ENCODE results near the gene SAMD4B.
"Not testable (repeated sequence)": the region's sequence is repeated elsewhere in the genome, so short reads cannot be mapped to it uniquely, and the experiment has no call there.

The SAMD4B gene

GRCh38 chr19:39303373-39304184 is 38.6 kb upstream of the SAMD4B start:
- no peak overlapping the region for H3K27ac ChIP-seq (ENCODE audit: low read depth in 2 of 2, low read length in 2 of 2)
- no peaks in the 10 kb centered on the region for H3K36me3 ChIP-seq (ENCODE audit: control insufficient read depth in 2 of 2, insufficient read depth in 2 of 2, low read length in 2 of 2)
- no peak overlapping the region for H3K4me3 ChIP-seq (ENCODE audit: low read length in 2 of 2)
- H3K27me3 ChIP-seq (ENCODE audit: control insufficient read depth in 2 of 2, insufficient read depth in 2 of 2, low read length in 2 of 2) = peaks cover 5 to 11% of the 10 kb centered on the region in 2 donors
- no peak overlapping the region for H3K9ac ChIP-seq (ENCODE audit: low read depth in 1 of 2, low read length in 2 of 2)
- H3K9me3 ChIP-seq (ENCODE audit: control insufficient read depth in 2 of 2, low read length in 2 of 2) = no peaks in the 10 kb centered on the region
- peaks cover 0 to 2% of the 10 kb centered on the region in 2 donors for H3K4me1 ChIP-seq (ENCODE audit: control insufficient read depth in 2 of 2, insufficient read depth in 2 of 2, low read length in 2 of 2)

GRCh38 chr19:39304185-39304513 is 38.1 kb upstream of the SAMD4B start:
- H3K9me3 ChIP-seq (ENCODE audit: control insufficient read depth in 2 of 2, low read length in 2 of 2) = no peaks in the 10 kb centered on the region
- peaks cover 5 to 11% of the 10 kb centered on the region in 2 donors for H3K27me3 ChIP-seq (ENCODE audit: control insufficient read depth in 2 of 2, insufficient read depth in 2 of 2, low read length in 2 of 2)
- H3K4me3 ChIP-seq (ENCODE audit: low read length in 2 of 2) = no peak overlapping the region
- H3K36me3 ChIP-seq (ENCODE audit: control insufficient read depth in 2 of 2, insufficient read depth in 2 of 2, low read length in 2 of 2) = no peaks in the 10 kb centered on the region
- no peak overlapping the region for H3K27ac ChIP-seq (ENCODE audit: low read depth in 2 of 2, low read length in 2 of 2)
- H3K4me1 ChIP-seq (ENCODE audit: control insufficient read depth in 2 of 2, insufficient read depth in 2 of 2, low read length in 2 of 2) = peaks cover 0 to 2% of the 10 kb centered on the region in 2 donors
- no peak overlapping the region for H3K9ac ChIP-seq (ENCODE audit: low read depth in 1 of 2, low read length in 2 of 2)

DNA sequence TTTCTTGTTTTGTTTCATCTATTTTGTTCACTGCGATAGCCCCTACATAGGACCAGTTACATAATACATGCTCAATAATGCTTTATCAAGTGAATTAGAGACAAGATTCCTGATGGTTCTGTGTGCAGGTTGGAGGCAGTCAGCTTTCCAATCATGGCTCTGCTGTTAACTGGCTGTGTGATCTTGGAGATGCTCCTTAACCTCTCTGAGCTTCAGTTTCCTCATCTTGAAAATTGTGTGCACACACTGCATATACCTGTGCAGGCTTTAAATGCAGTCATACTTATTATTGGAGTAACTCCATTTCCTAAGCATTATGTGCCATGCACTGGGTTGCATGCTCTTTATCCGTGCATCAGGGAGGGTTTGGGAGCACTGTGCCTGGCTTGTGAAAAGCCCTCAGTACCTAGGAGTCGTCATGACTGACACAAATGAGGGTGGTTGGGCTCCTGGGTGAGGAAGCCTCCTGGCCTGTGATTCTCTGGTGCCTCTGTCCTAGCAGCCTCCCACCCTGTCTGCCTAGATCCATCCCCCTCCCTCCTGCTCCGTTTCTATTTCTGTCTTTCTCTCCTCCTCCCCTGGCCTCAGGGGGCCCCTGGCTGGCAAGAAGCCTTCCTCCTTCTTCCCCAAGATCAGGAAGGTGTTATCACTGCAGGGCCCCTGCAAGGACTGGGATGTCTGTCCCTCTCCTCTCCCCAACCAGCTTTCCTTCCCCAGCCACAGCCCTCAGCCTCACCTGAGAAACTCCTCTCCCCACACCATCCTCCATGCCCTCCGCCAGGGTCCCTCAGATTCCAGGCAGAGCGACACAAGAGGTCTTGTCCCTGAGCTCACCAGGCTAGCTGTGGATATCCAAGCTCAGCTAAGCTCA is 37.3 kb upstream of the SAMD4B start:
- H3K36me3 ChIP-seq (ENCODE audit: control insufficient read depth in 2 of 2, insufficient read depth in 2 of 2, low read length in 2 of 2) = no peaks in the 10 kb centered on the region
- no peak overlapping the region for H3K27ac ChIP-seq (ENCODE audit: low read depth in 2 of 2, low read length in 2 of 2)
- H3K27me3 ChIP-seq (ENCODE audit: control insufficient read depth in 2 of 2, insufficient read depth in 2 of 2, low read length in 2 of 2) = peaks cover 5 to 11% of the 10 kb centered on the region in 2 donors
- no peak overlapping the region for H3K4me3 ChIP-seq (ENCODE audit: low read length in 2 of 2)
- H3K9me3 ChIP-seq (ENCODE audit: control insufficient read depth in 2 of 2, low read length in 2 of 2) = no peaks in the 10 kb centered on the region
- peaks cover 0 to 2% of the 10 kb centered on the region in 2 donors for H3K4me1 ChIP-seq (ENCODE audit: control insufficient read depth in 2 of 2, insufficient read depth in 2 of 2, low read length in 2 of 2)
- H3K9ac ChIP-seq (ENCODE audit: low read depth in 1 of 2, low read length in 2 of 2) = no peak overlapping the region

GRCh38 chr19:39306075-39306474 is 36.1 kb upstream of the SAMD4B start:
- Histone ChIP-seq H3K9me3 (ENCODE audit: control insufficient read depth in 2 of 2, low read length in 2 of 2) (no peaks in the 10 kb centered on the region), H3K9ac (ENCODE audit: low read depth in 1 of 2, low read length in 2 of 2) (no peak overlapping the region), H3K27ac (ENCODE audit: low read depth in 2 of 2, low read length in 2 of 2) (no peak overlapping the region), H3K27me3 (ENCODE audit: control insufficient read depth in 2 of 2, insufficient read depth in 2 of 2, low read length in 2 of 2) (peaks cover 5 to 11% of the 10 kb centered on the region in 2 donors), H3K4me1 (ENCODE audit: control insufficient read depth in 2 of 2, insufficient read depth in 2 of 2, low read length in 2 of 2) (peaks cover 0 to 2% of the 10 kb centered on the region in 2 donors), H3K4me3 (ENCODE audit: low read length in 2 of 2) (no peak overlapping the region), H3K36me3 (ENCODE audit: control insufficient read depth in 2 of 2, insufficient read depth in 2 of 2, low read length in 2 of 2) (no peaks in the 10 kb centered on the region)

GRCh38 chr19:39307046-39307821 is 35.0 kb upstream of the SAMD4B start:
- Histone ChIP-seq H3K4me3 (ENCODE audit: low read length in 2 of 2) (no peak overlapping the region), H3K27me3 (ENCODE audit: control insufficient read depth in 2 of 2, insufficient read depth in 2 of 2, low read length in 2 of 2) (peaks cover 5 to 11% of the 10 kb centered on the region in 2 donors), H3K27ac (ENCODE audit: low read depth in 2 of 2, low read length in 2 of 2) (no peak overlapping the region)

GRCh38 chr19:39307822-39308530 is 34.2 kb upstream of the SAMD4B start:
- H3K4me3 ChIP-seq (ENCODE audit: low read length in 2 of 2) = no peak overlapping the region
- H3K9me3 ChIP-seq (ENCODE audit: control insufficient read depth in 2 of 2, low read length in 2 of 2) = no peaks in the 10 kb centered on the region
- no peak overlapping the region for H3K9ac ChIP-seq (ENCODE audit: low read depth in 1 of 2, low read length in 2 of 2)
- H3K4me1 ChIP-seq (ENCODE audit: control insufficient read depth in 2 of 2, insufficient read depth in 2 of 2, low read length in 2 of 2) = peaks cover 0 to 2% of the 10 kb centered on the region in 2 donors
- H3K36me3 ChIP-seq (ENCODE audit: control insufficient read depth in 2 of 2, insufficient read depth in 2 of 2, low read length in 2 of 2) = no peaks in the 10 kb centered on the region
- H3K27ac ChIP-seq (ENCODE audit: low read depth in 2 of 2, low read length in 2 of 2) = no peak overlapping the region
- H3K27me3 ChIP-seq (ENCODE audit: control insufficient read depth in 2 of 2, insufficient read depth in 2 of 2, low read length in 2 of 2) = peaks cover 5 to 11% of the 10 kb centered on the region in 2 donors

More at GRCh38 chr19:39307046-39307821, 35.0 kb upstream of the SAMD4B start:
- Histone ChIP-seq H3K36me3 (ENCODE audit: control insufficient read depth in 2 of 2, insufficient read depth in 2 of 2, low read length in 2 of 2) (no peaks in the 10 kb centered on the region), H3K9me3 (ENCODE audit: control insufficient read depth in 2 of 2, low read length in 2 of 2) (no peaks in the 10 kb centered on the region), H3K4me1 (ENCODE audit: control insufficient read depth in 2 of 2, insufficient read depth in 2 of 2, low read length in 2 of 2) (peaks cover 0 to 2% of the 10 kb centered on the region in 2 donors), H3K9ac (ENCODE audit: low read depth in 1 of 2, low read length in 2 of 2) (no peak overlapping the region)

GRCh38 chr19:39308531-39309304 is 33.5 kb upstream of the SAMD4B start:
- Histone ChIP-seq H3K4me3 (ENCODE audit: low read length in 2 of 2) (no peak overlapping the region), H3K36me3 (ENCODE audit: control insufficient read depth in 2 of 2, insufficient read depth in 2 of 2, low read length in 2 of 2) (no peaks in the 10 kb centered on the region), H3K27ac (ENCODE audit: low read depth in 2 of 2, low read length in 2 of 2) (no peak overlapping the region), H3K27me3 (ENCODE audit: control insufficient read depth in 2 of 2, insufficient read depth in 2 of 2, low read length in 2 of 2) (peaks cover 5 to 11% of the 10 kb centered on the region in 2 donors), H3K9me3 (ENCODE audit: control insufficient read depth in 2 of 2, low read length in 2 of 2) (no peaks in the 10 kb centered on the region), H3K9ac (ENCODE audit: low read depth in 1 of 2, low read length in 2 of 2) (no peak overlapping the region), H3K4me1 (ENCODE audit: control insufficient read depth in 2 of 2, insufficient read depth in 2 of 2, low read length in 2 of 2) (peaks cover 0 to 2% of the 10 kb centered on the region in 2 donors)

- H3K9ac ChIP-seq (ENCODE audit: low read depth in 1 of 2, low read length in 2 of 2); H3K4me1 ChIP-seq (ENCODE audit: control insufficient read depth in 2 of 2, insufficient read depth in 2 of 2, low read length in 2 of 2); H3K27ac ChIP-seq (ENCODE audit: low read depth in 2 of 2, low read length in 2 of 2); H3K9me3 ChIP-seq (ENCODE audit: control insufficient read depth in 2 of 2, low read length in 2 of 2); H3K36me3 ChIP-seq (ENCODE audit: control insufficient read depth in 2 of 2, insufficient read depth in 2 of 2, low read length in 2 of 2); H3K4me3 ChIP-seq (ENCODE audit: low read length in 2 of 2): not testable (repeated sequence)
- H3K27me3 ChIP-seq (ENCODE audit: control insufficient read depth in 2 of 2, insufficient read depth in 2 of 2, low read length in 2 of 2) = peaks cover 5 to 11% of the 10 kb centered on the region in 2 donors
Measured at GRCh38 chr19:39309305-39309670, 32.9 kb upstream of the SAMD4B start.

Measured in mucosa of rectum (tissue), 2 donors.